ENCODE results near the gene DCP1A.

DCP1A gene

GRCh38 chr3:53242642-53243041 lies 104.7 kb downstream of the DCP1A start:
- no peak for DNase-seq

DNA sequence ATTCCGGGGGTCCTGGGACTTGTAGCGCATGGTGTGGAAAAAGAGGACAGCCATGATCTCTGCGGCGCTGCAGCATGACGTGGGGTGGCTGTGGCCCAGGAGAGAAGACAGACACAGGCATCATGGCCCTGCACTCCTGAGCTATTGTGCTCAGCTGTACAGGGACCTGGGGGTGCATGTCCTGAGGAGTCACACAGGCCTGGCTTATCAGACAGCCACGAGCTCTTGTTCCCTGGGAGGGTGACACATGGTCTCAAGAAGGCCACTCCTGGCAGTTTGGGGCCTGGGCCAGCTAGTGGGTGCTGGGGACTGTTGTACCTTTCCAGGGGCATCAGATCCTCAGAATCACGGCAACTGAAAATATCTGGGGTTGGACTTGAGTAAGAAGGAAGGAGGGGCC lies 105.2 kb downstream of the DCP1A start:
- DNase-seq = no peak

DNA sequence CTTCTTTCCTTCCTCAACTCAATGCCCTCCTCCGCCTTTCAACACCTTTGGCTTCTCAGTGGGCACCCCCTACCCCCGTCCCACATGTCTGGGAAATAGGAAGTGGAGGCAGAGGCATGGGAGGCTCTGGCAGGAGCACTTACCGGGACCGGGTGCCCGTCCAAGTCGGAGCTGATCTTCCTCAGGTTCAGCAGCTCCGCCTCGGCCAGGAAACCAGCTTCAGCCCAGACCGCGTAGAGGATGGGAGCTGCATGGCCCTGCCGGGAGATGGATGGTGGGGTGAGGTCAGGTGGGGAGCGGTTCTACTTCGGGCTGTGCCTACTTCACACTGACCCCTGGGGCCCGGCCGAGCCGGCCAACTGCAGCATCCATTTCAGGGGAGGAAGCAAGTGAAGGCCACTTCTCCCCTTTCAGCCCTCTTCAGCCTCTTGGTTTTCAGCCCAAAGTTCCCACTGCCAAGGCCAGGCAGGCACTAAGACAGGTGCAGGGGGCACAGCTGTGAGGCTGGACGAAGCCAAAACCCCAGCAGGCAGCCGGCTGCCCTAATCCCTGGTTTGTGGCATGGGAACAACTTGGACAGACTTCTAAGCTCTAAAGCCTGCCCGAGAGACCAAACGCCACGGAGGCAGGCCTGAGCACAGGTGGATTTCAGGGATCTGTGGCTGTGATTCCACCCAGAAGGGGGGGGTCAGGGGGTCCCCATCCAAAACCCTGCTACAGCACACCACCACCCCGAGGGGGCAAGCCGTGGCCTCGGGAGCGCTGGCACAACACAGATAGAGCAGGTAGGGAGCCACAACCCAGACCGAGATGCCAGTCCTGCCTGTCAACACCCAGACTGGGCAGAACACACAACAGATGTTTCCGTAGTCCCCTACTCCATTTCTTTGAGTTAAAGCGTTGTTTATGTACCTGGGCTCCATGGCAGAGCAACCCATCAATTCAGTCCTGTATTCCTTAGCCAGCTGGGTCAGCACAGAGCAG lies 106.1 kb downstream of the DCP1A start:
- no peak for DNase-seq

DNA sequence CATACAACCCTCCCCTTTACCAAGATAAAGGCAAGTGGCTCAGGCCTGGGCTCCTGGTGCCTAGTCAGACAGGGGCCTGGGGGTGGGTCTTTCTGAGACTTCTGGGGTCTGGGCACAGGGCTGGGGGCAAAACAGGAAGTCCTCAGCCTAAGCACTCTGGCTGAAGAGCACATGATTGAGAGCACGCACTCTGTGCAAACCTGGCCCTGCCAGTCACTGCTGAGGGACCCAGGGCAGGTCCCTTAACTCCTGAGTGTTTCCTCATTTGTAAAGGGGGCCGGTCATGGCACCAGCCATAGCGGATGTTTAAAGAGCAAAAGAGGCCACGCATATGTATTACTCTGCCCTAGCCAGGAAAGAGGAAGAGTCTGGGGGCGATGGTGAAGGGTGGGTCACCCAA lies 107.5 kb downstream of the DCP1A start:
- no peak for DNase-seq

- DNase-seq = no peak
Measured at GRCh38 chr3:53238886-53239285, 108.5 kb downstream of the DCP1A start.

- DNase-seq = no peak
Measured at GRCh38 chr3:53238051-53238850, 109.1 kb downstream of the DCP1A start.

DNA sequence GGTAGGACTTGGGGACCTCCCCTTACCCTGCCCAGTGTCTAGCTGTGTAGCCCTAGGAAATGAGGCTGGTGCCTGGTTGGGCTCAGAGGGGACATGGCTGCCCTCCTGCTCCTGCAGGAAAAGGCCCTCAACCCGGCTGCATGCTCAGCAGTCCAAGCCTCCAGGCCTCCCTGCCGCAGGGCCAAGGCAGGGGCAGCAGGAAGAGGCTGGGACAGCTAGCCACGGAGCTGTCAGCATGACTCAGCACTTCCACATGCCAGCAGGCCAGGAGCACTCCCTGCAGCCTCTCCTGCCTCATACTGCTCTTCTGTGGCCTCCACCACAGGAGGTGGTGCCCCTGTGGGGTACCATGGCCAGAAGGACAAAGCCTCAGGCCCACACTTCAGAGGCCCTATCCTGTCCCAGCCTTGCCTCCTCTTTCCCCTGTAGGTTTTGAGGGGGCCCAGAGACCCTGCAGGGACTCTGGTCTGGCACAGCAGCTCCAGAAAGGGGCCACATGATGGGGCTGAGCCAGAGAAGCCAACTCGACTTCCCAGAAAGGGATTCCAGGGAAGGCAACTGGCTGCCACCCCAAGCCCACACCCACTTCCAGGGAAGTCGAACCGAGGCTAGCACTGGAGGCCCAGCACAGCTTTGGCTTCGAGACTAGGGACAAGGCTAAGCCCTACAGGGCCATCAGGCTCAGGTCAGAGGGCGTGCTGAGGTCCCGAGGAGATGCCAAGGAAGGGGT lies 111.1 kb downstream of the DCP1A start:
- no peak for DNase-seq

DNA sequence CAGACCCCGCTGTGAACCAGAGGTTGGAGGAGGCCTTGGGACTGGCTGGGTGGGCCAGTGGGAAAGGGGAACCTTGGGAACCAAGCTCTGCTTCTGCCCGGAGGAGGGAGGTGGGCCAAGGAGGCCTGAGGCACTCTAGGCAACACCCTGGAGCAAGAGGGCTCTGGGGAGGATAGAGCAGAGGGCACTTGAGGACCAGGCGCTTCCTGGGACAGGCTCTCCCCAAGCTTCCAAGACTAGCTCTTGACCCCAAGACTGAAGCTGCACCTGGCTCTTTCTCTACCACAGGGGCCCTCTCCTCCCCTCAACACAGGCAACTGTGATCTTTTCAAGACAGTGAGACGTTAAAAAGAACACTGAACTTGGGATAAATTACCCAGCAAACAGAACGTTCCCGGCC lies 111.8 kb downstream of the DCP1A start:
- DNase-seq = no peak

- DNase-seq = no peak
Measured at GRCh38 chr3:53234841-53235232, 112.5 kb downstream of the DCP1A start.

DNA sequence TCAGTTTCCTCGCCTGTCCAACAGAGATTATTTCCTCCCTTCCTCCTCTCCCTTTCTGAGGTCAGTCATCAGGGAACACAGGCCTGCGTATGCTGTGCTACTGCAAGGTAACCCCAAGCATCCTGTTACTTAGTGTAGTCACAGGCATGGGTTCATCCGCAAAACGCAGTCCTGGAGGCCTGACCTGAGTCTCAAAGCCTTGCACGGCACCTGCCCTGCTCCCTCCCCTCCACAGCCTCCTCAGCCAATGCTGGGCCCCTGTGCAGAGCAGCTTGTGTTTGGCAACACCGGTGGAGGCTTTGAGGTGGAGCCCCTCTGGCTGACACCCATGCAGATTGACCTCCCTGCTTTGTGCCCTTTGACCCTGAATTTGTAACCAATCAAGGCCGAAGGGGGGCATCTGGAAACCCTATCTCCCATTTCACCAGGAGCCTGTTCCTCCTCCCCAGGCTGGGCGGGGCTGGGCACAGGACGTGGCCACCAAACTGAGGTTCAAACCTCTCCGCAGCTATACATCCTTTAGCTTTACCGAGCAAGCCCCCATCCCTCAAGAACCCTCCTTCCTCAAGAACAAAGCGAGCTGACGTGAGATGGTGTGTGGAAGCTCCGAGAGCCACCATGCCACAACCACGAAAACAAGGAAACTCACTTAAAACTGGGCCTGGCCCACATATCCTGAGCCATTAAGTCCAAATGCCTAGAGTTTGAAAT lies 113.1 kb downstream of the DCP1A start:
- no peak for DNase-seq
